MM.1S (cell line): ENCODE measurements around the gene PRKCD.

Experiments
- EZH2 ChIP-seq: fragments of 300-600 bp; sonication (generic); optimal IDR thresholded peaks from 2 replicates; pipeline ENCODE3; 2017; ENCODE audit warnings: low read depth, mild to moderate bottlenecking, antibody characterized with exemption, low read length, mixed read lengths
- TF ChIP-seq, protein P1 (sequence below): fragments of 300-600 bp; sonication (generic); IDR thresholded peaks from 2 replicates; pipeline ENCODE4 v1.5.1; 2016; ENCODE audit warnings: antibody characterized with exemption, low read length, mixed read lengths

- TF ChIP-seq, protein P1, sequence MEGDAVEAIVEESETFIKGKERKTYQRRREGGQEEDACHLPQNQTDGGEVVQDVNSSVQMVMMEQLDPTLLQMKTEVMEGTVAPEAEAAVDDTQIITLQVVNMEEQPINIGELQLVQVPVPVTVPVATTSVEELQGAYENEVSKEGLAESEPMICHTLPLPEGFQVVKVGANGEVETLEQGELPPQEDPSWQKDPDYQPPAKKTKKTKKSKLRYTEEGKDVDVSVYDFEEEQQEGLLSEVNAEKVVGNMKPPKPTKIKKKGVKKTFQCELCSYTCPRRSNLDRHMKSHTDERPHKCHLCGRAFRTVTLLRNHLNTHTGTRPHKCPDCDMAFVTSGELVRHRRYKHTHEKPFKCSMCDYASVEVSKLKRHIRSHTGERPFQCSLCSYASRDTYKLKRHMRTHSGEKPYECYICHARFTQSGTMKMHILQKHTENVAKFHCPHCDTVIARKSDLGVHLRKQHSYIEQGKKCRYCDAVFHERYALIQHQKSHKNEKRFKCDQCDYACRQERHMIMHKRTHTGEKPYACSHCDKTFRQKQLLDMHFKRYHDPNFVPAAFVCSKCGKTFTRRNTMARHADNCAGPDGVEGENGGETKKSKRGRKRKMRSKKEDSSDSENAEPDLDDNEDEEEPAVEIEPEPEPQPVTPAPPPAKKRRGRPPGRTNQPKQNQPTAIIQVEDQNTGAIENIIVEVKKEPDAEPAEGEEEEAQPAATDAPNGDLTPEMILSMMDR = no peak
- no peak for TF ChIP-seq EZH2
These were observed 15.9 kb upstream of the PRKCD start for GRCh38 chr3:53144862-53145712.
